ENCODE measurements around the gene PLPP3.

PLPP3 gene

GRCh38 chr1:56566994-56567393 is 12.4 kb downstream of the PLPP3 start:
- H3K9me3 ChIP-seq (ENCODE audit: control insufficient read depth, insufficient read depth, low read length): no peaks in the 10 kb centered on the region
- peaks cover 71% of the 10 kb centered on the region for H3K4me1 ChIP-seq (ENCODE audit: insufficient read depth, low read length)
- no peaks in the 10 kb centered on the region for H3K36me3 ChIP-seq (ENCODE audit: insufficient read depth, low read length)
- no peak overlapping the region for H3K9ac ChIP-seq (ENCODE audit: low read depth, low read length)

DNA sequence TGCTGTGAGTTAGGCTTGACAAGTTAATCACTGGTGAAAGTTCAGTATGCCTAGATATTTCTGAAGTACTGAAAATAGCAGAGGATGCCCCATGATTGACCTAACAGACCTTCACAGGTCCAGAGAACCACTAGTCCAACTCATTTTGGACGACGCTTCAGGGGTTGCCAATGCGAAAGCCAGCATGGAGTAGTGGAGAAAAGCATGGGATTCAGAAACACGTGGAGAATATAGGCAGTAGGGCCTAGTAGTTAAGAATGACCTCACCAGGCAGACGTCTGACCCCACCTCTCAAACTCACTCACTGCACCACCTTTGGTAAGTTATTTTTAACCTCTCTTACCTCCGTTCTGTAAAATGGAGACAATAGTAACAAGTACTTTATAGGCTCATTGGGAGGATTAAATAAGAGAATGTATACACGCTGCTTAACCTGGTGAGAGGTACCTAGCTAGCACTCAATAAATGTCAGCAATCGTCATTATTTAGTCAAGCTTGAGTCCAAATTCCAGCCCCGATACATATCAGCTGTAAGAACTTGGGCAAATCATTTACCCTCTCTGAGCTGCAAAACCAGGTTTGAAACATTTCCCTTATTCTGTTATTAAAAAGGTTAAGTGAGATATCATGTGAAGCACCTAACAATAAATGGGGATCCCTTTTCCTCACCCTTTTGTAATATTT is 13.2 kb downstream of the PLPP3 start:
- Histone ChIP-seq H3K36me3 (ENCODE audit: insufficient read depth, low read length) (no peaks in the 10 kb centered on the region), H3K4me1 (ENCODE audit: insufficient read depth, low read length) (peaks cover 66% of the 10 kb centered on the region), H3K9me3 (ENCODE audit: control insufficient read depth, insufficient read depth, low read length) (no peaks in the 10 kb centered on the region), H3K9ac (ENCODE audit: low read depth, low read length) (no peak overlapping the region)

DNA sequence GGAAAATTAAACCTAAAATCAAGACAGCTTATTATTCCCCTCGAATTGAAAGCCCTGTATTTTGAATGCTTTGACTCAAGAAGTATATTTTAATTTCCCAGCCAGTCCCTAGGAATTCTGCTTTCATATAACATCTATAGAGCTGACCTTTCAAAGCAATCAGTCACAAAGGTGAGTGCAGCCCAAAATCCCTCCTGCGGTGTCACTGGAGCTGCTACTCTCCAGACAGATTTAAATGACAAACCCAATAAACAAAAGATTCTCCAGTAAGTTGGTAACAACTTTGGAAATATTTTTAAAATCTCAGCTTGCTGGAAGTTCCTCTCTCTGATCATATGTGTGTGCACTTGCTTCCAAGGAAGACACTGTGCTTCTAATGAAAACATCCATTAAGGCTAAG is 14.7 kb downstream of the PLPP3 start:
- Histone ChIP-seq H3K4me1 (ENCODE audit: insufficient read depth, low read length) (peaks cover 61% of the 10 kb centered on the region), H3K9ac (ENCODE audit: low read depth, low read length) (no peak overlapping the region), H3K36me3 (ENCODE audit: insufficient read depth, low read length) (no peaks in the 10 kb centered on the region), H3K9me3 (ENCODE audit: control insufficient read depth, insufficient read depth, low read length) (no peaks in the 10 kb centered on the region)

- no peaks in the 10 kb centered on the region for H3K9me3 ChIP-seq (ENCODE audit: control insufficient read depth, insufficient read depth, low read length)
- peaks cover 58% of the 10 kb centered on the region for H3K4me1 ChIP-seq (ENCODE audit: insufficient read depth, low read length)
- H3K9ac ChIP-seq (ENCODE audit: low read depth, low read length): no peak overlapping the region
- H3K36me3 ChIP-seq (ENCODE audit: insufficient read depth, low read length): no peaks in the 10 kb centered on the region
Observed at GRCh38 chr1:56563568-56563967, 15.8 kb downstream of the PLPP3 start.

GRCh38 chr1:56562891-56563452 is 16.4 kb downstream of the PLPP3 start:
- H3K9me3 ChIP-seq (ENCODE audit: control insufficient read depth, insufficient read depth, low read length): no peaks in the 10 kb centered on the region
- peaks cover 62% of the 10 kb centered on the region for H3K4me1 ChIP-seq (ENCODE audit: insufficient read depth, low read length)
- H3K9ac ChIP-seq (ENCODE audit: low read depth, low read length): no peak overlapping the region
- H3K36me3 ChIP-seq (ENCODE audit: insufficient read depth, low read length): no peaks in the 10 kb centered on the region

GRCh38 chr1:56561227-56562019 is 17.9 kb downstream of the PLPP3 start:
- H3K36me3 ChIP-seq (ENCODE audit: insufficient read depth, low read length): no peaks in the 10 kb centered on the region
- no peak overlapping the region for H3K9ac ChIP-seq (ENCODE audit: low read depth, low read length)
- H3K4me1 ChIP-seq (ENCODE audit: insufficient read depth, low read length): peaks cover 58% of the 10 kb centered on the region
- no peaks in the 10 kb centered on the region for H3K9me3 ChIP-seq (ENCODE audit: control insufficient read depth, insufficient read depth, low read length)

DNA sequence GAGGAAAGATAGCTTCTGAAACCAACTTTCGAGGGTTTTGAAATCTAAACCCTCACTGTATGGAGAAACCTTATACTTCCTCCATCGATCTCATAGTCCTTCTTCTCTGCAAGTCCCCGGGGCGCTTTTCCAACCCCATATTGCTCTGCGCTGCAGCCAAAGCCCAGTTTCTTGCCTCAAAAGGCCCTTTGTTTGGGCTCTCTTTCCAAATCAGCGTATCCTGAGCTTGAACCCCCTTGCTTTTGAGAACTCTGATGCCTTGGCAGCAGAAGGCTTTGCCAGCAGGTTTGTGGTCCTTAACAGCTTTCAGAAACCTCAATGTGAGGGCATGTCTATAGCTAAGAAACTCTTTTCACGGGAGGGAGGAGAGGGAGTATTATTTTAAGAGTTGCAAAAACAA is 21.6 kb downstream of the PLPP3 start:
- peaks cover 33% of the 10 kb centered on the region for H3K4me1 ChIP-seq (ENCODE audit: insufficient read depth, low read length)
- H3K36me3 ChIP-seq (ENCODE audit: insufficient read depth, low read length): no peaks in the 10 kb centered on the region
- H3K9ac ChIP-seq (ENCODE audit: low read depth, low read length): no peak overlapping the region
- no peaks in the 10 kb centered on the region for H3K9me3 ChIP-seq (ENCODE audit: control insufficient read depth, insufficient read depth, low read length)

DNA sequence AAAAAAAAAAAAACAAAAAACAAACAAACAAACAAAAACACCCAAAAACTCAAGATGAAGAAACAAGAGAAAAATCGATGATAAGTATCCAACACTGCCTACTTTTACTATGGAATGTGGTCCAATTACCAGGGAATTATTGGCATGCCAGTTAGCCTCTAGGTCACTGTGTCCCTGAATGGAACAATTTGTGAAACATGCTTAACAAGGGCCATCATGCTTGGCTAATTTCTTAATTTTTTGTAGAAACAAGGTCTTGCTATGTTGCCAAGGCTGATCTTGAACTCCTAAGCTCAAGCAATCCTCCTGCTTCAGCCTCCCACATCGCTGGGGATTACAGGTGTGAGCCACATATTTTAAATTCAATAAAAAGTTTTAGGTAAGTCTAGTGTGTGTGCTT is 23.9 kb downstream of the PLPP3 start:
- Histone ChIP-seq H3K4me1 (ENCODE audit: insufficient read depth, low read length) (peaks cover 40% of the 10 kb centered on the region), H3K36me3 (ENCODE audit: insufficient read depth, low read length) (no peaks in the 10 kb centered on the region), H3K9me3 (ENCODE audit: control insufficient read depth, insufficient read depth, low read length) (no peaks in the 10 kb centered on the region), H3K9ac (ENCODE audit: low read depth, low read length) (no peak overlapping the region)

DNA sequence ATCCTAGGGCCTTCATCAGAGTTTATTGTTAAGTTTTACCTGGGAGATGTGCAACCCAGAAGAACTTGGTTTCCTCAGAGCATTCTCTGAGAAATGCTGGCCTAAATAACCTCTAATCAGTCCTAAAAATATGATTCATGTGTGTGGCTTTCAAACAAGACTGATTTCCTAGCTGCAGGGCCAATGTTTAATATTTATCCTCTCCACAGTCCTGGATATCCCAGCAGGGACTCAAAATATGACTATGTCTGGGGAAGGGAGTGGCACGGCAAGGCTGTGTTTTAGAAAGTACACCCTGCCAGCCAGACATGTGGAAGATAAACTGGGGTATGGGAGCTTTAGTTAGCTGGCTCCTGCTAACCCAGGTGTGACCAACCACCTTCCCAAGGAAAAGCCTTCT is 26.3 kb downstream of the PLPP3 start:
- Histone ChIP-seq H3K4me1 (ENCODE audit: insufficient read depth, low read length) (peaks cover 53% of the 10 kb centered on the region), H3K9me3 (ENCODE audit: control insufficient read depth, insufficient read depth, low read length) (no peaks in the 10 kb centered on the region), H3K9ac (ENCODE audit: low read depth, low read length) (no peak overlapping the region), H3K36me3 (ENCODE audit: insufficient read depth, low read length) (no peaks in the 10 kb centered on the region)

DNA sequence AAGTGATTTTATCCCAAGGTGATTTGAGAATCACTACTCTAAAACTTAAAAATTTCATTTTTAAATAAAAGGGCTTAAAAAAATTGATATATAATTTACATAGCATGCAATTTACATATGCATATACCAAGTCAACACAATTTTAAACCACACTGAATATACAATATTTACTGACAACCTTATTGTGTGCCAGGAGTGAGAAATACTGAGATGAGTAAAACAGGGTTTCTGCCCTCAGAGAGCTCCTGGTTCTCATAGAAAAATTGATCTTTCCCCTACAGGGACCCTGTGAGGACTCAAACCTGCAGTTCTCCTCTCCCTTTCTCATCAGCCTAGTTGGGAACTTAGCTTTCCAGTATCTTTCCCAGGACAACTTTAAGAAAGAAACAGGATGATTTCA is 27.0 kb downstream of the PLPP3 start:
- Histone ChIP-seq H3K9ac (ENCODE audit: low read depth, low read length) (no peak overlapping the region), H3K4me1 (ENCODE audit: insufficient read depth, low read length) (peaks cover 55% of the 10 kb centered on the region), H3K36me3 (ENCODE audit: insufficient read depth, low read length) (no peaks in the 10 kb centered on the region), H3K9me3 (ENCODE audit: control insufficient read depth, insufficient read depth, low read length) (no peaks in the 10 kb centered on the region)

DNA sequence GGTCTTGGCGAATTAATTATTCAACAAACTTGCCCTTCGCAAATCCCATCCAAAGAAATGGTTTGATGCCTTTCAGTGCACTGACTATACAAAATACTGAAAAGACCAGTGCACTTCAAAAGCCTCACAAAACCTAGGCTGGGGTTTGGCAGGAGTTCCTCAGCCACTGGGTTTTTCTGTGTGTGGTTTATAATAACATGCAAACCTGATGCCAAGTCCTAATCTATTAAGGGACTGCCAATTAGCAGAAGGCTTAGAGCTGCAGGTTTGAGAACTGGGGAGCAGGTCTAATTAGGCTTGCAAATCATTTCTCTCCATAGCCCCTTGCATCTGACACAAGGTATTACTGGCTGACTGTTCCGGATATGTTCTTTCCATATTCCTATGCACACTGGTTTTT is 27.7 kb downstream of the PLPP3 start:
- H3K9me3 ChIP-seq (ENCODE audit: control insufficient read depth, insufficient read depth, low read length): no peaks in the 10 kb centered on the region
- no peak overlapping the region; the same call in 1 of the 2 replicates for H3K9ac ChIP-seq (ENCODE audit: low read depth, low read length)
- no peaks in the 10 kb centered on the region for H3K36me3 ChIP-seq (ENCODE audit: insufficient read depth, low read length)
- H3K4me1 ChIP-seq (ENCODE audit: insufficient read depth, low read length): peaks cover 56% of the 10 kb centered on the region

GRCh38 chr1:56550859-56551188 is 28.5 kb downstream of the PLPP3 start:
- Histone ChIP-seq H3K9ac (ENCODE audit: low read depth, low read length) (no peak overlapping the region), H3K36me3 (ENCODE audit: insufficient read depth, low read length) (no peaks in the 10 kb centered on the region), H3K4me1 (ENCODE audit: insufficient read depth, low read length) (peaks cover 58% of the 10 kb centered on the region)

GRCh38 chr1:56550138-56550858 is 29.1 kb downstream of the PLPP3 start:
- H3K36me3 ChIP-seq (ENCODE audit: insufficient read depth, low read length): no peaks in the 10 kb centered on the region
- no peak overlapping the region for H3K9ac ChIP-seq (ENCODE audit: low read depth, low read length)
- no peaks in the 10 kb centered on the region for H3K9me3 ChIP-seq (ENCODE audit: control insufficient read depth, insufficient read depth, low read length)
- H3K4me1 ChIP-seq (ENCODE audit: insufficient read depth, low read length): peaks cover 64% of the 10 kb centered on the region

More at GRCh38 chr1:56550859-56551188, 28.5 kb downstream of the PLPP3 start:
- H3K9me3 ChIP-seq (ENCODE audit: control insufficient read depth, insufficient read depth, low read length): no peaks in the 10 kb centered on the region

DNA sequence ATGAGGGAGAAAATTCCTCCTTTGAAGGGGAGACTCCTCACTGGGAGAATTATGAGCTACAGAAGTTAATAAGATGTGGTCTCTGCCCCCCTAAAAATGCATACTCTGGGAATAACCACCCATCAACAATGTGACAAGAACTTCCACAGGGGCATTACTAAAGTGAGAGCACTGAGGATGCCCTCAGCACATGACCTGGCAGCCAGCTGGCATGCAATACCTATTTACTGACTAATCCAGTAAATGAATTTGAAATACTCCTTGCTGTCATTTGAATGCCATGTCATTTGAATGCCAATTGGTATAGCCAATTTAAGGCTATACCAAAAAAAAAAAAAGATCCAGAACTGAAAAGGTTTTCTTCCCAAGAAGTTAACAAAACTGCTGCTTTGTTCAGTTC is 30.8 kb downstream of the PLPP3 start:
- Histone ChIP-seq H3K9ac (ENCODE audit: low read depth, low read length) (no peak overlapping the region), H3K9me3 (ENCODE audit: control insufficient read depth, insufficient read depth, low read length) (no peaks in the 10 kb centered on the region), H3K36me3 (ENCODE audit: insufficient read depth, low read length) (no peaks in the 10 kb centered on the region), H3K4me1 (ENCODE audit: insufficient read depth, low read length) (peaks cover 75% of the 10 kb centered on the region)

All from ES-I3 (cell line).